Mammary epithelial cell (primary cell): ENCODE results near the gene AIFM2.

Source experiments
- CTCF ChIP-seq, 2 donors: IDR thresholded peaks in 1 of 2; conservative IDR thresholded peaks in 1 of 2; 2 replicates each; pipeline ENCODE4 v1.5.1; 2011 to 2012; ENCODE audit warnings: inconsistent platforms in 2 of 2, low read length in 2 of 2, mild to moderate bottlenecking in 2 of 2, control low read depth in 1 of 2, low read depth in 1 of 2; ENCODE audit not compliant: insufficient read depth in 1 of 2; ENCODE audit errors: extremely low read depth in 1 of 2
- EZH2 ChIP-seq: IDR thresholded peaks from 2 replicates; pipeline ENCODE4 v1.6.1; 2012; ENCODE audit warnings: low read length, inconsistent platforms, borderline replicate concordance

GRCh38 chr10:70063418-70064098 is 69.1 kb downstream of the AIFM2 start:
- no peak for TF ChIP-seq CTCF (conservative IDR thresholded peaks at IDR 0.05 in 1 of 2, IDR thresholded peaks at IDR 0.05 in 1 of 2; ENCODE audit: extremely low read depth in 1 of 2, insufficient read depth in 1 of 2, low read depth in 1 of 2, low read length in 2 of 2)
- no peak for TF ChIP-seq EZH2
